GDM1 (cell line): ENCODE measurements around the gene WWP2.
"Not testable (repeated sequence)": the region's sequence is repeated elsewhere in the genome, so short reads cannot be mapped to it uniquely, and the experiment has no call there.

Experiments
- DNase-seq: peaks from one replicate; lab custom pipeline; 2025; lab: John Stamatoyannopoulos, UW

Gene WWP2

DNA sequence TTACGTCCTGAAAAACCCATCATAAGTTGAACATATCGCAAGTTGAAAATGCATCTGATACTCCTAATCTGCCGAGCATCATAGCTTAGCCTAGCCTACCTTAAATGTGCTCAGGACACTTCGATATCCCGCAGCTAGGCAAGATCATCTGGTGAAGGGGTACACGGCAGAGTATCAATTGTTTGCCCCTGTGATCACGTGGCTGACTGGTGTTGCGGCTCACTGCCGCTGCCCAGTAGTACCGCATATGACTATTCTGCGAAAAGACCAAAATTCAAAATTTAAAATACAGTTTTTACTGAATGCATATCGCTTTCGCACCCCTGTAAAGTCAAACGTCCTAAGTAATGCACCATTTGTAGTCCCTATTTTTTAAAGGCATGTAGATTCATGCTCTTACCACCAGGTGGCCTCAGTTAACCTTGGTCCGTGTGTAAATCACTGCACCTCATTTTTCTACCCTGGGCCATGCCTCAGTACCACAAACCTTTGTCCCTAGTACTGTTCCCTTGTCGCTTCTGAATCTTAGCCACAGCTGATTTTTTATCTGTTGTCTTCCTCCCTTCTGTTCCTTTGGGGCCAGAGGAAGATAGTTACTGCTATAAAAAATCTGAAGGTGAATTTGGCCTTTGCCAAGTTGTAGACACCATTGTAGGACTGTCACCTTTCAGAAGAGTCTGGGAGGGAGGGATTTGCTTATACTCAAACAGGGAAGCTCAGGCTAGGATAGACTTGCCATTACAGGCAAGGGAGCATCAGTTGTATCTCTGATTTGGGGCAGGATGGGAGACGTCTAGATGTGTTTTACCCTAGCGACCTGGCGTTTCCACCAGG, 34.4 kb downstream of the WWP2 start:
- no peak for DNase-seq

DNA sequence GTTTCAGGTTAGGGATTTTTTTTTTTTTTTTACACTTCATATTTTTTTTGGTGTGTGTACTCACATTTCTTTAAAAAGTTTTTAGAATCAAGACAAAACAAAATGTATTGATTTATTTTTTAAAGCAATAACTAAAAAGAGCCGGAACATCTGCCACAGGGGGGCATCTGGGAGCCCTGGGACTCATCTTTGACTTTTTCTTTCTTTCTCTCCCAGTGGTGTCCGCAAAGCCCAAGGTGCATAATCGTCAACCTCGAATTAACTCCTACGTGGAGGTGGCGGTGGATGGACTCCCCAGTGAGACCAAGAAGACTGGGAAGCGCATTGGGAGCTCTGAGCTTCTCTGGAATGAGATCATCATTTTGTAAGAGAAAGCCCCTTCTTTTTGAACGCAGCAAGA, 36.3 kb downstream of the WWP2 start:
- DNase-seq: no peak

GRCh38 chr16:69799611-69800031, 37.5 kb downstream of the WWP2 start:
- DNase-seq: no peak

- DNase-seq: no peak
These were observed 42.2 kb downstream of the WWP2 start for GRCh38 chr16:69804297-69804696.

GRCh38 chr16:69806776-69807175, 44.6 kb downstream of the WWP2 start:
- not testable (repeated sequence) for DNase-seq

DNA sequence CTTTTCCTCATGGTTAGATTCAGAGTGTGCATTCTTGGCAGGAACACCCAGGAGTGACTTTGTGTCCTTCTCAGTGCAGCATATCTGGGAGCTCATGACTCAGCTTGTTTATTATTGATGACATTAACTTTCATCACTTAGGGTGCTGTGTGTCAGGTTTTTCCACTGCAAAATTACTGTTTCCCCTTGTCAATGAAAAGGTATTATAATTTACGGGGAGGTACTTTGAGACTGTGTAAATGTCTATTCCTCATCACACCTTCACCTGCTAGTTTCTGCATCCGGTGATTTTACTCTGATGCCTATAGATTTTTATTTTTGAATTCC, 50.5 kb downstream of the WWP2 start:
- DNase-seq: no peak

DNA sequence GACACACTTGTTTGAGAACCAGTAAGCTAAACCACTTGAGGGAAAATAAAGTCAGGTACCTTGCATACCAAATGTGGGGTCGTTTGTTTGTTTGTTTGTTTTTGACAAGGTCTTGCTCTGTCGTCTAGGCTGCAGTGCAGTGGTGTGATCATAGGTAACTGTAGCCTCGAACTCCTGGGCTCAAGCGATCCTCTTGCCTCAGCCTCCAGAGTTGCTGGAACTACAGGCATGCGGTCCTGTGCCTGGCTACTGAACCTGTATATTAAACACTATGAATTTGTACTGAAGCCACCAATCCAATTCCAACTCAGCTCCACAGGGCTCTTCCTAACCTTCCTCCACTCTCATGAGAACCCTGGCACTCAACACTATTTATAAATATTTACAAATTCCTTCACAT, 51.9 kb downstream of the WWP2 start:
- DNase-seq: no peak

- DNase-seq: no peak
These were observed 52.4 kb downstream of the WWP2 start for GRCh38 chr16:69814561-69814960.

DNA sequence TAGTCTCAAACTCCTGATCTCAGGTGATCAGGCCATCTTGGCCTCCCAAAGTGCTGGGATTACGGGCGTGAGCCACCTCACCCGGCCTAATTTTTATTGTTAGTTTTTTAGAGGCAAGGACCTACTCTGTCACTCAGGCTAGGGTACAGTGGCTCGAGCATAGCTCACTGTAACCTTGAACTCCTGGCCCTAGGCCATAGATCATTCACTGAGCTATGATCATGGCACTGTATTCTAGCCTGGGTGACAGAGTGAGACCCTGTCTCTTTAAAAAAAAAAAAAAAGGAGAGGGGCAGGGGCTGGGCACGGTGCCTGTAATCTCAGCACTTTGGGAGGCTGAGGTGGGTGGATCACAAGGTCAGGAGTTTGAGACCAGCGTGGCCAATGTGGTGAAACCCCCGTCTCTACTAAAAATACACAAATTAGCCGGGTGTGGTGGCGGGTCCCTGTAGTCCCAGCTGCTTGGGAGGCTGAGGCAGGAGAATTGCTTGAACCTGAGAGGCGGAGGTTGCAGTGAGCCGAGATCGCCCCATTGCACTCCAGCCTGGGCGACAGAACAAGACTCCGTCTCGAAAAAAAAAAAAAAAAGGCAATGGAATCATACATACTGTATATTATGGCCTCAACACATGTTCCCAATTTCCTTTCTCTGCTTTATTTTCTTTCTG, 53.2 kb downstream of the WWP2 start:
- not testable (repeated sequence) for DNase-seq

DNA sequence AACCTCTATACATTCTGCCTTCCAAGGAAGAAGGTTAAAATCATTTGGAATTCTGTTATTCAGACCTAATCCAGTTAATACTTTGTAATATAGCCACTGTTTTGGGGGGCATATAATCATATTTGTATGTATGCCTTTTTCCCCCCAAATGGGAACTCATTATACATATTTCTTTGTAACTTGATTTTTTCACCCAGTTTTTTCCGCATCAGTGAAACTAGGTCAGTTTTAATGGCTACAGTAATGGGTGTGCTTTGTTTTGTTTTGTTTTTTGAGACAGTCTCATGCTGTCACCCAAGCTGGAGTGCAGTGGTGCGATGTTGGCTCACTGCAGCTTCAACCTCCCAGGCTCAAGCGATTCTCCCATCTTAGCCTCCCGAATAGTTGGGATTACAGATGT, 54.9 kb downstream of the WWP2 start:
- DNase-seq: no peak

GRCh38 chr16:69818891-69819545, 56.9 kb downstream of the WWP2 start:
- no peak for DNase-seq

DNA sequence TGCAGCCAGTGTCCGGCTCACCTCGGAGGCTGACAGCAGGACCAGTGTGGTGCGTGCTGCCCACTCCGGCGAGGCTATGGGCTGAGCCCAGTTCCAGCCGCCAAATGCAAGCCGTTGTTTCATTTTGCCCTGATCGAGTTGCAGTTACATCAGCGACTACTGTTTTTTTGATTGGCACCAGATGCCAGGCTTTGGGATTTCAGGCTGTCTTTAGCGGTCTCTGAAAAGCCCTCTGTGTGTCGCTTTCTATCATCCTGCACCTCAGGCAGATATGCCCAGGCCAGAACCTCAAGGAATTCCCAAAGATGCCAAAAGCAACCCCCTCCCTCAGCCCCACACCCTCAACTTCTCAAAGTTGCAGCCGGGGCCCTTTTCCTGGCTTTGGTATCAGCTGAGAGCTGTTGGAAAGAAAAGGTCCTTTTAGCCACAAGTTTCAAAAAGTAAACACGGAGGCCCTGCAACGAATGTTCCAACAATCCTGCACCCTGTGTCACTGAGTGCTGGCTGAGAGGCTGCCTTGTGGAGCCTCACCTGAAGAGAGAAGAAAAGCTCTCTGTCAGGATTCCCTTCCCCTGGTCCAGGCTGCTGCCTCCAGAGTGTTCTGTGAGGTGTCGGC, 58.9 kb downstream of the WWP2 start:
- no peak for DNase-seq

GRCh38 chr16:69821844-69822173, 59.7 kb downstream of the WWP2 start:
- DNase-seq: no peak

- no peak for DNase-seq
These were observed 60.2 kb downstream of the WWP2 start for GRCh38 chr16:69822174-69822935.

GRCh38 chr16:69823831-69824563, 61.9 kb downstream of the WWP2 start:
- no peak for DNase-seq

DNA sequence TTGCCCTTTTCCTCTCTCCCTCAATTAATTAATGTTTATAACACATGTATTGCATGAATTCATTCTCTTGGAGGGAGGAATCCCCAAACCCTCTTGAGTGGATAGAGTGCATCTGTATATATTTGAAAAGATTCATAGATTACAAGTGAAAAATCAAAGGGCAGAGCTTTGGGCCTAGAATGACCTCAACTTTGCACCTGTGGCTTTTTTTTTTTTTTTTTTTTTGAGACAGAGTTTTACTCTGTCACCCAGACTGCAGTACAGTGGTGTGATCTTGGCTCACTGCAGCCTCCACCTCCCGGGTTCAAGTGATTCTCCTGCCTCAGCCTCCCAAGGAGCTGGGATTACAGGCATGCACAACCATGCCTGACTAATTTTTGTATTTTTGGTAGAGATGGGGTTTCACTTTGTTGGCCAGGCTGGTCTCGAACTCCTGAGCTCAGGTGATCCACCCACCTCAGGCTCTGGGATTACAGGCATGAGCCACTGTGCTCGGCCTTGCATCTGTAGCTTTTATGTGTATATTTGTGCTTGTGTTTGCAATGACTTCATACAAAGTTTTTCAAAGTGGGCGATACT, 62.5 kb downstream of the WWP2 start:
- not testable (repeated sequence) for DNase-seq

GRCh38 chr16:69827524-69827923, 65.4 kb downstream of the WWP2 start:
- DNase-seq: no peak

DNA sequence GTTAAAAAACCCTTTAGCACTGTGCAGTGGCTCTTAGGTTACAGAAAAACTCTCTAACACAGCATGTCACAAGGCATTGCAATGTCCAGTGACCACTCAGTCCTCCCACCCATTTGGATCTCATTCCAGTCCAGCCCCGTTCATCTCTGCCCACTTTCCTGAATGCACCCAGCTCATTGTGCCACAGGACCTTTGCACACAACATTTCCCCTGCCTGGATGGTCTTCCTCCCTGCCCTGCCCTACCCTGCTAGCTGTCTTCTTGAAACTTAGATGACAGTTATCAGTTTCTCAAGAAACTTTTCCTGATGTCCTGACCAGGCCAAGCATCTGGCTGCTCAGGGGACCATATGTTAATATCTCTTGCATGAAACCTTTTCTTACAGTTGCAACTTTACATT, 67.2 kb downstream of the WWP2 start:
- DNase-seq: no peak

GRCh38 chr16:69830146-69830533, 68.0 kb downstream of the WWP2 start:
- no peak for DNase-seq

DNA sequence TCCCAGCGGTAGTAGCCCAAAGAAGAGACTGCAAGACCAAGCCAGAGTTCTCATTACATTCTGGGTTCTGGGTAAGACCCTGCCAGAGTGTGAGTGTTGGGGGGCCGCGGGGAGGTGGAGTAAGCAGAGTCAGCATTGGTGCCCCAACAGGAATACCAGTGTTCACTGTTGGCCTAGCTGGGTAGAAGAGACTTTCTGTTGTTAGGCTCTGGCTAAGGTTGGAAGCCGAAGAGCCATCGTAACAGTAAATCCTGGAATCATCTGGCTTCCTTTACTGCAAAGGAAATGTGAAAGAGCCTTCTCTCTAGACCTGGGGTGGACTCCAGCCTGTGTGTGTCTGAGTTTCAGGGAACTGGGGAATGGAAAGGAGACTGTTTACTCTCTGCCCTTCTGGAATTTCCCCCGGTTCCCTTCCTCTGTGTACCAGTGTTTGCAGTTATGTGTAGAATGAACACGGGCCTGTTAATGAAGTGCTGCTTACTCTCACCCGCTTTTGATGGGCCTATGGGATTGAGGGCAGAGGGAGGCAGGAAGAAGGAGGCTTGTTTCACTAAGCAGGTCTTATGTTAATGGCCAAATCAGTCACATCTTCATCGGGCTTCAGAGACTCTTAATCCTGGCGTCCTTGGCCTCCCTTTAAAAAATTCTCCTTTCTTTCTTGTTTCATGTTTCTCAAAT, 68.5 kb downstream of the WWP2 start:
- no peak for DNase-seq
